GM18505 (cell line): Measurements from ENCODE around the gene MYH6.

Source experiments
- ATAC-seq: cut with Tn5 transposase; IDR thresholded peaks from one replicate; pipeline ENCODE4 v1.9.1; 2021; ENCODE audit not compliant: unreplicated experiment
- POLR2A ChIP-seq: IDR thresholded peaks from 4 replicates; pipeline ENCODE4 v1.6.1; 2011; ENCODE audit warnings: borderline replicate concordance; ENCODE audit not compliant: insufficient read depth, insufficient read length; ENCODE audit errors: extremely low read depth

The MYH6 gene

DNA sequence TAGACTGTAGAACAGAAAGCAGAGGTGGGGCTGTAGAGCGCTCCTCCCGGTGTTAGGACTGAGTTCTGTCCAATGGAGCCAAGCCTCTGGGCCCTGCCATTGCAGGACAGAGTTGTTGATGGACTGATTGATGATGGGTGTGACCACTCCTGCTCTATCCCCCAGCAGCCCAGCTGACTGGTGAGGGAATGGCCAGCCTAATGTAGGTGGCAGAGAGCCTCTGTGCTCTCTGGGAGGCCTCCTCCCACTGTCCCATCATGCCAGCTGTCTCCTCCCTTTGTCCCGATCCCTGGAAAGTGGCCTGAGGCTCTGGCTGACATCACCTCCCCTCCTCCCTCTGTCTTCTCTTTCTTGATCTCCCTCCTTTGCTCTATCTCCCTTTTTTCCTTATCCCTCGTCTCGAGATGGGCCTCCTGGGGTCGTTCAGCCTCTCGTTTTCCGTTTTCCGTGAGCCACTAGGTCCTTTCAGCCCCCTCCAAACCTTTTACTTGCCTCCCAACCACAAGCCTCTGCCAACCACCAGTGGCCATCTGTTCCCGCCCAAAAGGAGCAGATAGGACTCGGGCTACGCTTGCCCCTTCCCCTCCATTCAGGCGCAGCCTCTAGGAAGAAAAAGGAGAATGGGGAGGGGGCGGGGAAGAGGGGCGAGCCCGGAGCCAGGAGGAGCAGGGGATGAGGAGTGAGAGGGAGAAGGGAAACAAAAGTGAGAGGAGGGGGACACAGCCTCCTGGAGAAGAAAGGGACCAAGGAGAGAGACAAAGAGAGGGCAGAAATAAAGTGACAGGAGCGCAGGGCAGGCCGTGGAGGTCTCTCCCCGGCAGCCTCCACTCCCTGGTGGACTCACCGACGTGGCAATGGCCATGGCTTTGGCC is 43.7 kb downstream of the MYH6 start:
- TF ChIP-seq POLR2A = no peak
- ATAC-seq = no peak

DNA sequence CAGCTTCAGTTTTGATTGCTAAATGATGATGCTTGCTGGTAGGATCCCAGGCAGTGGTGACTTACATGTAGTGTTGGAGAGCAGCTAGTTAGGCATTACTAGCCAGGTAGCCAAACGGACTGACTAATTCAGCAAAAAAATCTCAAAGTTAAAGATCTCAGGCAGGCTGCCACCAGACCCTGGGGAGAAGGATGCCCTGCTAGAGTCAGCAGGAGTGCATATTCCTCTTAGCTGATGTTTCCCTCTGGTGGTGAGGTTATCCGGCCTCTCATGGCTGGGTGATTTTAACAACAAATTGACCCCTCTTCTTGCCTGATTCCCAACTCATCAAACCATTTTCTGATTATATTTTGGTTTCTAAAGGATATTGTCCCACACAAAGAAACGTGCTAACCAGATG is 45.9 kb downstream of the MYH6 start:
- no peak for ATAC-seq
- no peak for TF ChIP-seq POLR2A

DNA sequence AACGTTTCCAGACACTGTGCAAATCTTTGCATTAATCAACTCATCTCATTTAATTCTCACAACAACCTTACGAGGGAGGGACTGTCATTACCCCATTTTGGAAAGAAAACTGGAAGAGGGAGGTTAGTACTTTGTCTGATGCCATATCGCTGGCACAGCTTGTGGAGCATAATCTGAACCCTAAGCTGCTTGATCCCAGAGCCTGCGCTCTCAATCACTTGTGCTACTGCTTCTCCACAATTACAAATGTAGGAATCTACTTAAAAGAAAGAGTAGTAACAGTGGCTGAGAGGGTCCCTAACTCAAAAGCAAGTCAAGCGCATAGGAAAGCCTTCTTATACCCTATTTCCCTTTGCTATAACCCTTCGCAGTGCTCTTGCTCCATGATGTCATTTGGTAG is 46.3 kb downstream of the MYH6 start:
- no peak for TF ChIP-seq POLR2A
- no peak for ATAC-seq

DNA sequence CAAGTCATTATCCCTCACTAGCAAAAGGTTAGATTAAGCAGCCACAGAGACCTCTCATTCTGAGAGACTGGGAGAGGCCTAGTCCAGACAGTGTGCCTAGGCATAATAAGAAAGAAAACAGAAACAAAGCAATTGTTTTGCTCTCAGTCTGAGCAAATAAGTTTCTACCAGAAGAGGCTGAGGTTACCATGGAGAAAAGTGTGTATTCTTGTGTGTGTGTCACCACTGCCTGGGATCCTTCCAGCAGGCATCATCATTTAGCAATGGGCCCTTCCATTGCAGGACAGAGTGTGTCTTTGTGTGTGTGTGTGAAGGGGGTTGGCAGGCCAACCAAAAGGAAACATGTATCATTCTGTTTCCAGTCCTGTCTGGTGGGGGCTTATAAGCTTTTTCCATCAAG is 46.8 kb downstream of the MYH6 start:
- no peak for TF ChIP-seq POLR2A
- ATAC-seq = no peak

DNA sequence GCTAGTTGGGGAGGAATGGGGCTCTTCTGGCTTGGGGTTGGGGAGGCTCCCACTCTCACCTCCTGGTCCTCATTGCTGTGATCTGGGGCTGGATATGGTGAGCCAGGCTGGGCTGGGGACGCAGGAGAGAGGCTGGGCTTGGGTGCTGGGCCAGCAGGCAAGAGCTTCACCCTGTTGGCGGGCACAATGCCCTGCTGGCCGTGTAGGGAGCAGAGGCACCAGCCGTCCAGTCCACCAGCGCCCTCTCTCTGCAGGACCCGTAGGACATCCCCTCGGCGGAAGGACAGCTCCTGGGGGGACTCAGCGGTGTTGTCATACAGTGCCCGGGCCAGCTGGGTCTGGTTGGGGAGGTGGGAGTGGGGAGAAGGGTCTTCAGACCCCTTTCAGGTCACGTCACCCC is 47.6 kb downstream of the MYH6 start:
- no peak for ATAC-seq
- TF ChIP-seq POLR2A = no peak

DNA sequence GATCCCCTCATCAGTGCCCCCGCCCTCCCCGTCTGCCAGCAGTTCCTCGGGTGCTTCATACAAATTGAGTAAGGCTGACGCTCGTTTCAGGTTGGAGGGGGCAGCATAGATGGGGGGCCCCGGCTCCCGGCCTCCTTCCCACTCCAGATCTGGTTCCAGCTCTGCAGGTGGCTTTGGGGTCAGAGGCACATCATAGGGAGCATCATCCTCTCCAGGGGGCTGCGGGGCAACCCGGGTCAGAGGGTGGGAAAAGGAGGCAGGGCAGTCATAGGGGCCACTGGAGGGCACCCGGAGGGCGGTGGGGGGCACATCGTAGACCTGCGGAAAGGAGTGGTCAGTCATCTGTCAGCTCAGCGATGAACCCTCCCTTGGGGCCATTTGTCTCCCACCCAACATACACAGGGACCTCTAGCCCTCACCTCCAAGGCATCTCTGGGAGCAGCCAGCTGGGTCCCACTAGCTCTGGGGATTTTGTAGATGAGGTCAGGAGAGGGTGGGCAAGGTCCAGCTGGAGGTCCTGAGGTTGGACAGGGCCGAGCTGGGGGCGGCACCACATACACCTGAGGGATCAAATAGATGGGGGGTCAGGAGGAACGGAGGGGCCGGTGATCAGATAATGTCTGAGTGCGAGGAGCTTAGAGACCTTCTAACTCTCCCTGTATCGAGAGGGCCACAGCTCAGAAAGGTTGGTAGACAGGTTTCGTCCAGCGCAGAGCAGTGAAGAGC is 48.2 kb downstream of the MYH6 start:
- ATAC-seq = no peak
- TF ChIP-seq POLR2A = no peak

DNA sequence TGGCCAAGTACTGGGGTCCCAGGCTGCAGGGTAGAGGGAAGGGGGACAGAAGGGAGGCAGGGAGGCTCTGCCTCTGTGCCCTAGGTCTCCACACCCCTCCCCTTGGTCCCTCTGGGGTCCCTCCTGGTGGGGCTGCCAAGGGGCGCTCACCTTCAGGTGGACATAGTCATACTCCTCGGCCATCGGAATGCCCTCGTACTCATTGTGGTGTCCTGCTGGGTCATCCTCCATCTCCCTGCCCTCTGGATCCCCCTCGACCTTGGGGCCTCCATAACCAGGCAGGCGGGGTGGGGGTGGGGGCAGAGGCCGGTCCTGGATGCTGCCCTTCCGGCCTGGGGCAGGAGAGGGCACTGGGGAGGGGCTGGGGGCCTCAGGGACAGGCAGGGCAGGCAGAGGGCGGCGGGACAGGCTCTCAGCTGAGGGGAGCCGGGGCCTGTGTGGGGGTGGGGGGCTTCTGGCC is 48.9 kb downstream of the MYH6 start:
- TF ChIP-seq POLR2A = no peak
- no peak for ATAC-seq

DNA sequence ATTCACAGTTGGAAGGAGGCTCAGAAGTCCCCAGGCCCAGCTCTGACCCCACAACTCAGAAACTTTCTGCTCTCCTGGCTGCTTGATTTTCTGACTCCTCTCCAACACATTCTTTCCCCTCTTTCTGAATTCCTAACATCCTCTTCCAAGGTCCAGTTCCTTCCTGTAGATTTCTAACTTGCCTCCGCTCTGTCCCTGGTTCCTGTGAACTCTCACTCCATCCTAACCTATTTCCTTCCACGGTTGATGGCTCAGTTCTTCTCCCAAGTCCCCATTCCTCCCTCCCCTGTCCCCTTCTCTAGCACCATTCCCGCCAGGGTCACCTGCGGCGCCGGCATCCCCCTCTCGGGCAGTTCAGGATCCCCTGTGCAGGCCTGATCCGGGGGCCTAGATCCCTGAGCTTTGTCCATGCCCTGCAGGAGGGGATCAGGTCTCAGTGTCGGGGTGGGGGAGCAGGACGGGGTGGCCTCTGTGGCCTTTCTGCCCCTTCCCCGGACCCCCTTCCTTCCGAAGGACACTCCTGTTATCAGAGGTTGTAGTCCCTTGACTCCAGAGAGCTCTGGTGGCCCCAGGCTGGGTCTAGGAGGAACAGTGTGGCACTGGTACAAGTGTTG is 49.4 kb downstream of the MYH6 start:
- no peak for ATAC-seq
- no peak for TF ChIP-seq POLR2A

DNA sequence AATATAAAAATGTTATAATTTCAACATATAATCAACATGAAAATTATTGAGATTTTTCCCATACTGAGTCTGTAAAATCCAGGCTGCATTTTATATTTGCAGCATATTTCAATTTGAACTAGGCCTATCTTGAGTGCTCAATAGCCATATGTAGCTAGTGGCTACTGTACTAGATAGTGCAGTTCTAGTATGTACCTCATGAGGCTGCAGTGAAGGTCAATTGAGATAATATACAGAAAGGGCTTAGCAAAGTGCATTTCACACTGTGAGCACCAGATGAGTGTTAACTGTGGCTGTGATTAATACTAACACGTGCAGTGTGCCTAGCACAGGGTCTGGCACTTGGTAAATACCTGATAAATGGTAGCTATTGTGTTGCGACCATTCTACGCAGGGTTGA is 50.0 kb downstream of the MYH6 start:
- ATAC-seq = no peak

DNA sequence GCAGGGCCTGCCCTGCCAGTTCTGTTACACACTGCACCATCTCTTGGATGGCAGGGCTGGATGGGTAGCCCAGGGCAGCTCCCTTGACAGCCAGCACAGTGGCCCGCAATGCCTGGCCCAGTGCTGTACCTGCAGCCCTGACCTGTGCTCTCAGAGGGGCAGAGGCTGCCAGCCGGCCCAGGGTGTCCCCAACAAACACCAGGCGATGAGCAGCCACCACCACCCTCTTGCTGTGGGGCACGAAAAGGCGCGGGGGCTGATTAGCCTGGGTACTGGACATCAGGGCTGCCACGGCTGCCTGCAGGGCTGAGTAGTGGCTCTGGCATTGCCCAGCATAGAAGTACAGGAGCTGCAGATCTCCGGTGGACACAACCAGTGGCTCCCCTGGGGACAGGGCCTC is 50.8 kb downstream of the MYH6 start:
- TF ChIP-seq POLR2A = no peak
- ATAC-seq = no peak

More for the DNA sequence above, 50.0 kb downstream of the MYH6 start:
- no peak for TF ChIP-seq POLR2A

DNA sequence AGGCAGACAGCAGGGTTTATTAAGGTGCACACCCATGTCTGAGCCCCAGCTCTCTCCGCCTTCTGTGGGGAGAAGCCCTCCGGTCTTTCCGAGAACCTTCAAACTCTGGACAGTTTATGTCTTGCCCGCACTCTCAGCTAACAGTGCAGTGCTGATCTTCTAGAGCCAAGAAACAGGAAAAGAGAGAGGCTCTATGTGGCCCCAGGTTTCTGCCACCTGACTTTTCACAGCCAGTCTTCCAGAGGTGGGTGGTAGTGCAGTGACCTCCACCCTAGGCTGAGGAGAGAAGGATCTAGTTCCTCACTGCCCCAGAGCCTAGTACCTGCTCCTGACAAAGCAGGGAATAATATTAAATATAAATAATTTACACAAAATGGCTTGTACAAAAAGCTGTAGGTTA is 51.4 kb downstream of the MYH6 start:
- ATAC-seq = no peak
- TF ChIP-seq POLR2A = no peak

DNA sequence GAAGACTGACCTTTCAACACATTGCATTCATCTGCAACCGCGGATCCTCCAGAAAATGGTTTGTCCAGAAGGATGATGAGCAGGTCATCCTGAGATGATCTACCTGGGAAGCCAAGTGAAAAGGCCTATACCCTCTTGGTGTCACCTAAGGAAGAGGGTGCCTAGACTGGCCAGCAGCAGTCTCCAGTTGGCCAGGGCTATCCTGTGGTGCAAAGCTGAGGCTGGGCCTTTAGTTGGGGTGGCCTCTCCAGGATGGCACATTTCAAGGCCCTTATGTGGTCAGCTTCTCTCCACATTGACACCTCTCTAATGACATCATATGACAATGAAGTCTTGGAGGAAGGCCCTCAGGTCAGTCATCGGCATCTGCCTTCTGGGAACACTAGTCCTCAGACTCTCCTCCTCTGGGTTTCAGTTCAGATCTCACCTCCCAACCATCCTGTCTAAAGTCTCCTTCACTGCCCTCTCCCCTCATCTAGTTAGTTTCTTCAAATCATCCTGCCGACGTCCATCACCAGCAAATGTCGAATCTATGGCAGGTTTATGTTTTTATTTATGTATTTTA is 52.1 kb downstream of the MYH6 start:
- TF ChIP-seq POLR2A = no peak
- no peak for ATAC-seq

DNA sequence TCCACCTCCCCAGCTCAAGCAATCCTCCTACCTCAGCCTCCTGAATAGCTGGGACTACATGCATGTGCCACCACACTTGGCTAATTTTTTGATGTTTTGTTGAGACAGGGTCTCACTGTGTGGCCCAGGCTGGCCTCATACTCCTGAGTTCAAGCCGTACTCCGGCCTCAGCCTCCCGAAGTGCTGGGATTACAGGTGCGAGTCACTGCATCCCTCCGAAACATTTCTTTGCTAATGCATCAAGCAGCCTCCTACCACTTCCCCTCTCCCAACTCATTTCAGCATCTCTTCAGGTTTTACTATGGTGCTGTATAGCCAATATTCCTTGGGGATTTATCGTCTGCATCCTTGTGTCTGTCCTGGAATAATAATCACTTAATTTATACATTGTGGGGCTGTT is 53.1 kb downstream of the MYH6 start:
- TF ChIP-seq POLR2A = no peak
- no peak for ATAC-seq
